HG03045 (cell line): ENCODE measurements around the gene SLC49A3.
"Not testable (repeated sequence)": the region's sequence is repeated elsewhere in the genome, so short reads cannot be mapped to it uniquely, and the experiment has no call there.

ENCODE experiments used
- ATAC-seq: cut with Tn5 transposase; IDR thresholded peaks from one replicate; pipeline ENCODE4 v1.9.1; 2021; ENCODE audit warnings: mild to moderate bottlenecking, moderate library complexity; ENCODE audit not compliant: unreplicated experiment

Gene SLC49A3

GRCh38 chr4:703336-704197 lies 14.6 kb upstream of the SLC49A3 start:
- ATAC-seq: no peak

DNA sequence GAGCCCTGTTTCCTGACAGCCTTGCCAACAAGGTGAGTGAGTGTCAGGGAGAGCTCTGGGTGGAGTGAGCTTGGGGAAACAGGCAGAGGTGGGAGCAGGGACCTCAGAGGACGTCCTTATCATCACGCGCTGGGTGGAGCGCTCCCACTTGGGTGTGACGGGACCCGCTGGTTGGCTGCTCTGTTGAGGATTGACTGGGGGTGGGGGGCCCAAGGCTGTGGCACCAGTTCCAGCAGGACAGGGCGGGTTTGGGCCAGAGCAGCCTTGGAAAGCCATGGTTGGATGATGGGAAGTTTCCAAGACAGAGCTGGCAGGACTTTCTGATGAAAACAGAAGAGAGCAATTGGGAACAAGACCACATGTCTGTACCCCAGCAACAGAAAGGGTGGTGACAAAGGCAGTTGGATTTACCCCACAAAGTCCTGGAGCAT lies 13.7 kb upstream of the SLC49A3 start:
- no peak for ATAC-seq

- ATAC-seq: no peak
Measured at GRCh38 chr4:700587-701264, 11.8 kb upstream of the SLC49A3 start.

DNA sequence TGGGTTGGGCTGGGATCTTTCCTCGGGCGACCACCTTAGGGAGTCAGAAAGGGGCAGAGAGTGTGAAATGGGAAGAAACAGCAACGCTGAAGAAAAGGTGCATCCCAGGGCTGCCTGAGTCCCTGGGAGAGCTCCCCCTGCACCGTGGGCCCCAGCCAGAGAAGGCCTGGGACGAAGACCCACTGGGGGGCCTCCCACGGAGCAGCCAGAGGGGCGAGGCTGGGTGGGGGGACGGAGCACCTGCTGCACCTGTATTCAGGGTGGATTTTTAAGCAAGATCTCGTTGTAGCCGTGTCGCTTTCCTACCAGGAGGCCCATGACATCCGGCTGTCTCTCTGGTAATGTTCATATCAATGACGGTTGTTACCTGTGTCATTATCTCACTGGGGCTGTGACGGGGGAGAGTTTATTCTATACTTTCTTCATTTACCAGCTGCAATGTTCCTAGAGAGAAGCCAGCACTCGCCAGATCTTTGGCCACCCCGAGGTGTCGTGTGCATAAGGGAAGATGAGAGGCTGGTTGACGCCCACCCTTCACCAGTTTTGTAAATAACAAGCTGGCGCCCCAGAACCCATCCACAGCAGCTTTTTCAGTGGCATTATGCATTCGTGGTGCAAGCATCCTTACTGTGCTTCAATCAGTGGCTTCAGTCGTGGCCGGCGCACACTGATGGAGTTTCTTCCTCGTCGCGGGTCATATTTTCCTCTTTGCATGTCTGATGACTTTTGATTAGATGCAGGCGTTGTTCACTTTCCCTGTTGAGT lies 11.0 kb upstream of the SLC49A3 start:
- ATAC-seq: no peak

DNA sequence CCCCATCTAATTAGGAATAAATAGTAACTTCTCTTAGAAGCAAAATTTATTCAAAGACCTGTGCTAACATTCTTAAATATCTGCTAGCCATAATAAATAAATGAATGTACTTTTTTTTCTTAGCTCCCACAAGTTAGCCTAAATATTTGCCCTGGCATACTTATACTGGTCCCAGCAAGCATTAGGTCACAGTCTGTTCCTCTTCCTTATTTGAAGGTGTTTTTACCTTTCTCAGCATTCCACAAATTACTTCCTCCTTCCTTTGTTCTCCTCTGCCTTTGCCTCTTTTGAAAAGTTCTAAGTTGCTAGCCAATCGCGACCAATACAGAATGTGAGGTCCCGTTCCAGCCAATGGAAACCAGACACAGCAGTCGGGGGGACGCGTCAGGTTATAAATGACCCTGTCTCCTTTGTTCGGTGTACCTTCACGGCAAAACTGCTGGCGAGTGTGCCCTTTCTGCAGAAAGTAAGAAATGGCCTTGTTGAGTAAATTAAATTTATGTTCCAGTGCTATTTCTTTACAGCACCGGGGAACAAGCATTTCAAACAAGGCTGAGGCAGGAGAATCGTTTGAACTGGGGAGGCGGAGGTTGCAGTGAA lies 5.5 kb upstream of the SLC49A3 start:
- ATAC-seq: not testable (repeated sequence)

- no peak for ATAC-seq
Measured at GRCh38 chr4:692771-693554, 4.0 kb upstream of the SLC49A3 start.

- ATAC-seq: no peak
Measured at GRCh38 chr4:689723-690122, 772 bp upstream of the SLC49A3 start.

- ATAC-seq: no peak
Measured at GRCh38 chr4:687971-688853, 739 bp downstream of the SLC49A3 start.

DNA sequence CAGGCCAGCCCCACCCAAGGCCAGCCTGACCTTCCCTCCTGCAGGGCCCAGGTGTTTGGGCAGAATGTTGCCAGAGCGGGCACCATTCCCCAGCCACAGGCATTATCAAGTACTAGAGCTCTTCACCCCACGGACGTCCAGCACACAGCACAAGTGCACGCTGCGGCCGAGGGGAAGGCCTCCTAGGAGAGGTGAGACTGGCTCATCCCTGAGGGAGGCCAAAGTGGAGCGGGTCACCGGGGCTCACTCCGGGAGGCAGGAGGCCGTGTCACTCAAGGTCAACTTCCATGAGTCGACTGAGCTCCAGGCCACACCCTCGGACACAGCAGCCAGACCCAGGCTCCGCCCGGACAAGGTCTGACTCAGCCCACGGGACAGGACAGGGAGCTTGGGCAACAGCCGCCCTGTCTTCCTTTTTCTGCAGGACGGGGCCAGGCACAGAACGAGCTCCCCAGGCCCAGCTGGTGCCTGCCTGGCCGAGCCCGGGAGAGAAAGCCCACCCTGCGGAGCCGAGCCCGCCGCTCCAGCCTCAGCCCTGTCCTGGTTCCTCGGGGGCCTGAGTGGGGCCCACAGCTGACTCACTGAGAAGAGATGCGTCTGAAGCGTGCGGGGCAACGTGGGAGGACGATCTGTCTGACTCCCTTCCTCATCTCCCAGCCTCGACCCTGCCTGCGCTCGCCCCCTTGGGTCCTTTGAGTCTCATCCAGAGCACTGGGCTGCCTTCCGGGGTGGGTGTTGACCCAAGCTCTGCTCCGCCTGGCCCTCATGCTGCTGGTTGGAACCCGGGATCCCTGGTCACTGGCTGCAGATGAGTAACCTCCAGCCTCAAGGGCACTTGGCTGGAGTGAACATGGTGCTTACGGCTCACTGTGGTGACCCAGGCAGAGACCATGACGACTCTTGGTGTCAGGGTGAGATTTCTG lies 1.6 kb downstream of the SLC49A3 start:
- ATAC-seq: no peak

DNA sequence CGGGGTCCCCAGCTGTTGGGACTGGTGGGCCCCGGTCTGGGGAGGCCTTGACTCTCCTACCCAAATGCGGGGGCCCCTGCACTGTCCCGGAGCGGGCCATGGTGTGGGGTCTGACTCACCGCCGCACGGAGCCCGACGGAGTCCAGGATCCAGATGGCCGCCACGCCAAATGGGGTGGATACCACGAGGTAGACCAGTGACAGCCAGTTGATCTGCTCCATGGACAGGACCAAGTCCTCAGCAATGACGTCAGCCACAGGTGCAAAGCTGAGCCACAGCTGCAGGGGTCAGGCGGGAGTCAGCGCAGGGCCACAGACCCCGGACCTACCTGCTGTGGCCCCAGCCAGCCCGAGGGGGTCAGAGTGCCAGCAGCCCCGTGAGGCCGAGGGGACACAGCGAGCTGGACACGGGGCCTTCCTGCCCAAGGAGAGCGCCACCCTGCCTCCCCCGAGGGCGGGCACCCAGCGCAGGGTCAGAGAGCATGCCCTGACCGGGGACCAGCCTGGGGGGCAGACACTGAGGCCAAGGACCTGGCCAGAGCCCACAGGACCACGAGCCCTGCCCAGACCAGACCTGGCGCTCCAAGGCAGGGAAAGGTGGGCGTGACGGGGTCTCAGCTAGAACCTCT lies 2.4 kb downstream of the SLC49A3 start:
- no peak for ATAC-seq

- ATAC-seq: no peak
Measured at GRCh38 chr4:685679-686412, 3.1 kb downstream of the SLC49A3 start.

DNA sequence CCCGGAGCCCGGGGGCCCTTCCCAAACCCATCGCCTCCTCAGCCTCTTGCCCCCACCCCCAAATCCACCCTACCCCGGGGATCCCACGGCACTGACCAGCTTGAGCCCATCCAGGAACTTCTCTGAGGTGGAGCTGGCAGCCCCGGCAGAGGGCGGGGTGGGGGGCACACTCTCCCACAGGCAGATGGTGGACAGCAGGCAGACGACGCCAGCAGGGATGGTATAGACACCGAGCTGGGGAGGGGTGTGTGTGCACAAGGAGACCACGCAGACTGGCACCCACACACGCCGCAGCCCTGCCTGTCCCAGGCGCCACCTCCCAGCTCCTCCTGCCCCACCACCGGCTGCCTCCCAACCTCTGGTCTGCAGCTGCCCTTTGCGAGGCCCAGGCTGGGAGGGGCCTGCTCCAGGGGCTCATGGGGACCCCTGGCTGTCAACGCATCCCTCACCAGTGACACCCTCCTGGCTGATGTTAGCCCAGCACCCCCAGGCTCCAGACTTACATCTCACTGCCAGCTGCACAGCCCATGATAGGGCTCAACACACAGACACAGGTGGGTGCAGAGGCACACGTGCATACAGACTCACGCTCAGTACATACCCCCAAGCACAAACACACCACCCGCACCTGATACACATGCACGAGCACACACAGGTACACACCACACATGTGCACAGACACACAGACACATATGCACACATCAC lies 4.2 kb downstream of the SLC49A3 start:
- no peak for ATAC-seq

GRCh38 chr4:683982-684622 lies 4.8 kb downstream of the SLC49A3 start:
- ATAC-seq: no peak

- no peak for ATAC-seq
Measured at GRCh38 chr4:683247-683897, 5.6 kb downstream of the SLC49A3 start.

- ATAC-seq: no peak
Measured at GRCh38 chr4:682490-683172, 6.3 kb downstream of the SLC49A3 start.
